Ovary (tissue), 3 donors: ENCODE measurements around the gene DSG3.

Experiments
- POLR2A ChIP-seq: fragments of 450-650 bp; IDR thresholded peaks from one replicate; pipeline ENCODE4 v1.6.1; 2017; ENCODE audit warnings: antibody characterized with exemption, mild to moderate bottlenecking, moderate library complexity
- TF ChIP-seq, protein P1 (sequence below), 3 donors: fragments of 450-650 bp in 2 of 3; fragments of 200-600 bp in 1 of 3; IDR thresholded peaks; one replicate each; pipeline versions ENCODE4 v1.5.1 to v1.8.0; 2016 to 2022; ENCODE audit warnings: antibody characterized with exemption in 3 of 3, mild to moderate bottlenecking in 1 of 3
- donor health status: DM: no; HTN: no; CAD: no.

DNA sequence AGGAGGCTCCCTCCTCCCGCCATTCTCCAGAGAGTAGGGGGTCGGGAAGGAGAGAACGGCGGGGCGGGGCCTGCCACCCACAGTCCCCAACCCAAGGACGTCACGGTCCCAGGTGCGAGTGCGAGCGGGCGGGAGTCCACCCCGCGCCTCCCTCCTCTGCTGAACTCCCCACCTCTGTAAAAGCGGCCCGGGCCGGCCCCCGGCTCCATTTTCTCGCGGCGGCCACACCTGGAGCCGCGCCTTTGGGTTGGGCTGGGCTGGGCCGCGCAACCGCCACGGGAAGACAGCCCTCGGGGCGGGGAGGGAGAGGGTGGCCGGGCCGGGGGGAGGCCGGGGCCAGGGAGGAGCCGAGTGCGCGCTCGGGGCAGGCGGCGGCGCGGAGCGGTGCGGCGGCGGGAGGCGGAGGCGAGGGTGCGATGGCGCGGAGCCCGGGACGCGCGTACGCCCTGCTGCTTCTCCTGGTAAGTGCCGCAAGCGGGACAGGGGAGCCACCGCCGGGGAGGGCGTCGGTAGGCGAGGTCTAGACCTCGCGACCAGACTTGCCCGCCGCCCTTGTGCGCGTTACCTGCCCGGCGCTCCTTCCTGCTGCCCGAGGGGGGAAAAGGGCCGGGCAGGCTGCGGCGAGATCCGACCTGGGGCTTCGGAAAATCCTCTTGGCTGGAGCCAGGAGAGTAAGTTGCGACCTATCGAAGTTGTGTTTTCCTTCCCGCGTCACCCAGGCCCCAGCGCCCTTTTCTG lies 50.5 kb downstream of the DSG3 start, which contains the start of gene DSG2:
- TF ChIP-seq, protein P1, sequence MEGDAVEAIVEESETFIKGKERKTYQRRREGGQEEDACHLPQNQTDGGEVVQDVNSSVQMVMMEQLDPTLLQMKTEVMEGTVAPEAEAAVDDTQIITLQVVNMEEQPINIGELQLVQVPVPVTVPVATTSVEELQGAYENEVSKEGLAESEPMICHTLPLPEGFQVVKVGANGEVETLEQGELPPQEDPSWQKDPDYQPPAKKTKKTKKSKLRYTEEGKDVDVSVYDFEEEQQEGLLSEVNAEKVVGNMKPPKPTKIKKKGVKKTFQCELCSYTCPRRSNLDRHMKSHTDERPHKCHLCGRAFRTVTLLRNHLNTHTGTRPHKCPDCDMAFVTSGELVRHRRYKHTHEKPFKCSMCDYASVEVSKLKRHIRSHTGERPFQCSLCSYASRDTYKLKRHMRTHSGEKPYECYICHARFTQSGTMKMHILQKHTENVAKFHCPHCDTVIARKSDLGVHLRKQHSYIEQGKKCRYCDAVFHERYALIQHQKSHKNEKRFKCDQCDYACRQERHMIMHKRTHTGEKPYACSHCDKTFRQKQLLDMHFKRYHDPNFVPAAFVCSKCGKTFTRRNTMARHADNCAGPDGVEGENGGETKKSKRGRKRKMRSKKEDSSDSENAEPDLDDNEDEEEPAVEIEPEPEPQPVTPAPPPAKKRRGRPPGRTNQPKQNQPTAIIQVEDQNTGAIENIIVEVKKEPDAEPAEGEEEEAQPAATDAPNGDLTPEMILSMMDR (IDR thresholded peaks at IDR 0.05), result no peak
- TF ChIP-seq POLR2A, result peak; percentile 41
